NT2/D1 (cell line): ENCODE measurements around the gene TXNIP.

Experiments used
- YY1 ChIP-seq: IDR thresholded peaks from 2 replicates; pipeline ENCODE4 v1.6.1; 2011; ENCODE audit not compliant: insufficient read length, insufficient read depth
- ZNF274 ChIP-seq: IDR thresholded peaks from 2 replicates; pipeline ENCODE4 v1.6.1; 2011; ENCODE audit warnings: mild to moderate bottlenecking, low read depth, low read length

GRCh38 chr1:145961109-145961424, 35.3 kb downstream of the TXNIP start:
- TF ChIP-seq YY1 (no peak), ZNF274 (no peak)
